Measurements from ENCODE around the gene HIP1.
"Not testable (repeated sequence)": the region's sequence is repeated elsewhere in the genome, so short reads cannot be mapped to it uniquely, and the experiment has no call there.

HIP1 gene

DNA sequence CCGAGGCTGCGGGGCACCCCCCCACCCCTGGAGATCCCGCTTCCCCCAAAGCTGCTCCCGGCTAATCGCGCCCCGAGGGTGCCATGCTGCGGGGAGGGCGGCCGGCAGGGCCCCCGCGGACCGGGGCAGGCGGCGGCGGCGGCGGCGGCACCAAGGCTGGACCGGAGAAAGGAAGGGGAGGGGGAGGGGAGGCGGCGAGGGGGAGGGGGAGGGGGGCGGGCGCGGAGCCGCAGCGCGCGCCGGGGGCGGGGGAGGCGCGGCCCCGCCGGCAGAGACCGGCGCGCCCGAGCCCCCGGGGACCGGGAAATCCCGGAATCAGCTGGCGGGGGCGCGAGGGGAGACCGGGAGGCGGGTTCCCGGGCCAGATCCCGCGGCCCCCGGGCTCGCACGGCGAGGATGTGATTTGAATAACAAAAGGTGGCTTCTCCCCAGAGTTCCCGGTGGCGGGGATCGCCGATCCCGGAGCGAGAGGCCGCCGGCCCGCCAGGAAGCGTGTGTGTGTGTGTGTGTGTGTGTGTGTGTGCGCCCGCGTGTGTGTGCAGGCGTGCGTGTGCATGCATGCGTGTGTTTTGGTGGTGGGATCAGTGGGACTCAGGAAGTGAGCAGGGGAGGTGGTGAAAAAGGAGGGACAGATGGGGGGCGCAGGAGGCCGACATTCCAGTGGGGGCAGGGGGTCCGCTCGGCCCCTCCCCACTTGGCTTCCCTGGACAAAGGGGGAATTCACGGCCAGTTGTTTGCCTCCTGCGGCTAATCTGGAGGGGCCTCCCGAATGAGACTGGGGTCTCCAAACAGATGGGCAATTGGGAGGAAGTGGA is 99.5 kb downstream of the HIP1 start:
- peak in 1 of 2 experiments; percentile 17 for DNase-seq

DNA sequence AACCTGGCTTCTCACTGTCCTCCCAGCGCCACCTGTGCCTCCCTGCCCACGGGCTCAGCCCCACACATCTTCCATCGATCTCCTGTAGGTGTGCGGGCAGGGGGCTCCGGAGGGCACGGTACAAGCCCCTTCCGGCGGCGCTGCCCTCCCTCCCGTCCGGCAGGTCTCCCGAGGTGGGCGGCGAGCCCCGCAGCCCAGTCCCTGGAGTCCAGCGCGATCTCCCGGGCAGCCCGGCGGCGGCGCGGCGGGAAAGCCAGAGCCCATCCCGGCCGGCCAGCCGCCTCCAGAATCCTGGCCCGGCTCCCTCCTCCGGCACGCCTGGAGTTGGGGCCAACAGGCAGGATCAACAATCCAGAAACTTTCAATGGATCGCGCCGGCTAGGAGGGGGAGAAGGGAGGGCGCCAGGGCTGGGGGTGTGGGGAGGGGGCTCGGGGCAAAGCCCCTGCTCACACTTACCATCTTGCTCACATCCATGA is 100.1 kb downstream of the HIP1 start:
- DNase-seq, result peak in 1 of 2 experiments; percentile 17

DNA sequence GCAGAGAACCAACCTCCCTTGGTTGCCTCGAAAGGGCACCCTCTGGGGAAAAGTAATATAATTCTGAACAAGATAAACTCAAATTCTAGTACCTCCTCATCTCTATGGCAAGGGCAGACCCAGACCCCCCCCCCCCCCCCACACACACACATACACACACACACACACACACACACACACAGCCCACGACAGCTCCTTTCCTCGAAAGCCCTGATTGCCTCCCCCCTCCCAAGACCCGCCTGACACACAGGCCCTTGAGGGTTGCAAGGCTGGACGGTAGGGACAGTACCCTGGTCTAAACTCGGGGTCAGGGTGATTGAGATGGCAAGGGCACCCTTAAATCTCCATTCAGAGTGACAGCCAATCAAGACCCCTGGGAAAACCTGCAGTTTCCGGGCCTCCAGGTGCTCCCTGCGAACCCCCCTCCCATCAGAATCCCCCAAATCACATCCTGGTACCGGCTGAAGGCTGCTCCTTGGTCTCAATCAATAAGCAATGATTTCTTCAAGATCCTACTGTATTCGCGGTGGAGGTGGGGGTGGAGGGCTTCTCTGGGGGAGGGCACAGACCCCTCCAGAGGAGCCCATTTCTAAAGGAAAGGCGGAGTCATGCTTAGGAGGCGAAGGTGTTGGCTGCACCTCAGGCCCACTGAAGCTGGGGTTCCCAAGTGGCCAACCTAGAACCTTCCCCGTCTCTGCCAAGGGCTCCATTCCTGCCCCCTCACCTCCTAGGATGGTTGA is 100.7 kb downstream of the HIP1 start:
- no peak for DNase-seq

DNA sequence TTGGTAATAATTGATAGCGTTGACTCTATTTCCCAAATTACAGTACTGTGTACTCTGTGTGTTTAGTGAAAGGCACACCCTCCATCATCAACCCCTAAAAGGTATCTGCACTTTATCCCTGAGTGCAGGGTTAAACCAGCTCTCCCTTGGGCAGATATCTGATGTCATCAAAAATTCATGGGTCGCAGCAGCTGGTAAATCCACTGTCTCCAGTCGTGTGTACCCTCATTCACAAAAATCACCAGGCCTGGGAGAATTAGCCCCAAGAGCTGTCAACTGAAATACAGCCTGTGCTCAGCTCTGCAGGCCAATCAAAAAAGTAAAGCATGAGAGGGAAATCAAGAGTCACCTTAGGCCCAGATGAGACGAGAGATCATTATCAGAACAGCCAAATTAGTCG is 103.7 kb downstream of the HIP1 start:
- DNase-seq, result no peak

DNA sequence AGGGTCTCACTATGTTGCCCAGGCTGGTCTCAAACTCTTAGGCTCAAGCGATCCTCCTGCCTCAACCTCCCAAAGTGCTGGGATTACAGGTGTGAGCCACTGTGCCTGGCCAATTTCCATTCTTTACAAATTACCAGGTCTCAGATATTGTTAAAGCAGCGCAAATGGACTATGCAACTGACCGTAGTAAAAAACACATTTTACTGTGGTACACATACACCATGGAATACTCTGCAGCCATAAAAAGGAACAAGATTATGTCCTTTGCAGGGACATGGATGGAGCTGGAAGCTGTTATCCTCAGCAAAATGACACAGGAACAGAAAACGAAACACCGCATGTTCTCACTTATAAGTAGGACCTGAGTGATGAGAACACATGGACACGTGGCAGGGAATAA is 106.2 kb downstream of the HIP1 start:
- not testable (repeated sequence) for DNase-seq

DNA sequence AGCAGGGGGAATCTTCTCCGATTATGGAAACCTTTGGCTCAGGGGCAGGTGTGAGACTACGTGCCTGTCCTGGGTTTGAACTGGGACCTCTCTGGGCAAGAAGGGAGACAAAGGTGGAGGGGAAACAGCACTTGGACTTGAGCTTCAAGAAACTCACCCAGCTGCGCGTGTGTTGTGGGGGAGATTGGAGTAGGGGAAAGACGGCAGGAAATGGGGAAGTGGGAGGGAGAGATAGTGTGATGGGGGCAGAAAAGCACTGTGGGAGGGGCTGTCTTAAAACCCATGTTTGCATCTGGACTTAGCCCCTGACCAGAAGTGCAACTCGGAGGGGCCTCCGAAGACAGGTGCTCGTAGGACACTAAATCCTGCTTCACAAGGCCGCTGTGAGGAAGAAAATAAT is 107.0 kb downstream of the HIP1 start:
- DNase-seq, result no peak

DNA sequence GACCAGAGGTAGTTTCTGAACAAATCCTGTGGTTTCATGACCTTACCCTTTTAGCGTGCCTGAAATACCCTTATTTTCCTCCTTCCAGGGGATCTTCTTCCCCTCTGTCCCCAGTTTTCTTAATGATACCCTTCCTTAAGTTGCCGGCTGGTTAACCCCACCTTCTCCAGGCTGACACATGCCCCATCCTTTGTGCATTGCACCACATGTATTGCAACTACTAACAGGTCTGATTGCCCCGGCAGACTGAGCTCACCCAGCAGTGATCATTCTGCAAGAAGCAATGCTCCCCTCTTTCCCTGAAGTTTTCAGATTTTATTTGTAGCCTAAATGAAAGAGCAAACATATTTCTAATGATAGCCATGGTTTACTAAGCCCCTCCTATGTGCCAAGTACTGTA is 108.2 kb downstream of the HIP1 start:
- DNase-seq, result no peak

DNA sequence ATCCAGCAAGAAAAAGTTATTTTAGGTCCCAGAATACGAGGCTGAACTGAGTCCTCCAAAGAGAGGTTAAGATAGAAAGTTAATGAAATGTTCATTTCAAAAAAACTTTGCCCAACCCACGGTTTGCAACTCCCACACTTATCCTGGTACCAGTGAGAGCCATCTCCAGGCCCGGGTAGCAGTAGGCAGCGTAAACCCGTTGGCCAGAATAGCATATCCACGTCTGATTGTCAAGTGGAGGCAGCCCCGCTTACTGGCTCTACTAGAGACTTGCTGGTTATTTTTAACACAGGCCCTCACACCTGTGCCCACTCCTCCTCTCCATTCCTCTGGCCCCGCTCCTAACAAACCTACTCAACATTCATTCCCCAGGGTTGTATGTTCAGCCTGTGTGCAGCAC is 109.7 kb downstream of the HIP1 start:
- no peak for DNase-seq

DNA sequence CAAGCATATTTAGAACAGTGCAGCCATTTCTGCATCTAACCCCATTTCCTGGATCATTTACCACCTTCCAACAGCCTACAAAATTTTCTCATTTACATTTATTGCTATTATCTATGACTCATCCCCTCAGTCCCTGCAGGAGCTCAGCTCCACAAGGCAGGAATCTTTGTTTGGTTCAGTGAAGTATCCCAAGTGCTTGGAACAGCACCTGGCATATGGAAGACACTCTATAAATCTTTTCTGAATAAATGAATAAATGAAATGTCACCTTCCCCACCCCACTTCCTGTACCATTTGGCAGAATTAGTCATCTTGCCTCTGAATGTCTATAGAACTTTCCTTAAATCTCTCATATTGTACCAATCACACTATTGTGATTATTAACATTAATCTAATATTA is 110.7 kb downstream of the HIP1 start:
- DNase-seq, result no peak

DNA sequence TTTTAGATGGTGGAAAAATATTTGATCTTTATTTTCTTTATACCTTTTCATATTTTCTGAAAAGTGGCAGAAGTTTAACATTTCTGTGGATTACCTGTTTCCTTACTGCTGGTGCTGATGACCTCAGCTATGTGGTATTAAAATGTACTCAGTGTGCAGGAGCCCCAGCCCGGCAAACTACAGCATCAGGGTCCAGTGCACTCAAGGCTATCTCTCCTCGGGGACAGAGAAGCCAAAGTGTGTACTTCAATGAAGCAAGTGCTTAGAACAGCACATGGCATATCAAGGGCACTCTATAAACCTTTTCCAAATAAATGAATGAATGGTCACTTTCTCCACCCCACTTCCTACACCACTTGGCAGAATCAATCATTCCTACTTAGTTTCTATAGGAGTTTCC is 111.8 kb downstream of the HIP1 start:
- no peak for DNase-seq

DNA sequence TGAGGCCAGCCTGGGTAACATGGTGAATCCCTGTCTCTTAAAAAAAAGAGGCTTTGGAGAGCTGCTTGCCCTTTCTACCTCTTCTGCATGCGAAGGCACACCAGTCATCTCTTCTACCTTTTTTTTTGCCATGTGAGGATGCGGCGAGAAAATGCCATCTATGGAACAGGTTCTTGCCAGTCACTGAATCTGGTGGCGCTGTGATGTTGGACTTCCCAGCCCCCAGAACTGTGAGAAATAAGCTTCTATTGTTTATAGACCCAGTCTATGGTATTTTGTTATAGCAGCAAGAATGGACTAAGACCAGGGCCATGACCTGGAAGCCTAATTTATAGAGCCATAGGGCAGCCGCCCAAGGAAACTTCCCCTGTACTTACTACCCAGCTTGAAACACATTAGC is 112.9 kb downstream of the HIP1 start:
- no peak for DNase-seq

DNA sequence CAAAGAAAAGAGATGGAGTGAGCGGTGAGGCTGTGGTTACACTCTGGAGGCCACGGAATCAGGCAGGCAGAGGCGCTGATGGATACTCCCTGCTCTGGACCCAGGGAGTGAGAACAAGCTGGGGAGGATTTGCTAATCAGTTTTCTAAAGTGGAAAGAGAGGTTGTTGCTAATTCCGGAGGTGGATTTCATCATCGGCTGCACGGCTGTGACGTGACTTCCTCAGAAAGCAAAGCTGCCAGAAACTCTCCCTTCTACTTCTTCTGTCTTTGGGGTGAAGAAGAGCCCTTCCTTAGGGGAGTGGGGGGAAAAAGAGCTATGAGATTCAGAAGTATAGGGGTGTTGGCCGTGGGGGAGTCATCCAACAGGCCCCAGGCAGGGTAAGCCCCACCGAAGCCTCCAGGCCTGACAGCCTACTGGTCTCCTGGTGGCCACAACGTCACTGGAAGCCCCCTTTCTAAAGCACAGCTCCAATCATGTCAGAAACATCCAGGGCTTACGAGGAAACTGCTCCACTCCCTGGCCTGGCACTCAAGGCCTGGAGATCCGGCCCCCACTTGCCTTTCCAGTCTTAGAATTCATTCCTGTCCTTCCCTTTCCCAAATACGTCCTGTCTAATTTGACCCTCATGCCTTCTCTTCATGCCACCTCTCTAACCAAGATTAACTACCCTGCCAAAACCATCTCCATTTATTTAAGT is 114.5 kb downstream of the HIP1 start:
- DNase-seq, result no peak

DNA sequence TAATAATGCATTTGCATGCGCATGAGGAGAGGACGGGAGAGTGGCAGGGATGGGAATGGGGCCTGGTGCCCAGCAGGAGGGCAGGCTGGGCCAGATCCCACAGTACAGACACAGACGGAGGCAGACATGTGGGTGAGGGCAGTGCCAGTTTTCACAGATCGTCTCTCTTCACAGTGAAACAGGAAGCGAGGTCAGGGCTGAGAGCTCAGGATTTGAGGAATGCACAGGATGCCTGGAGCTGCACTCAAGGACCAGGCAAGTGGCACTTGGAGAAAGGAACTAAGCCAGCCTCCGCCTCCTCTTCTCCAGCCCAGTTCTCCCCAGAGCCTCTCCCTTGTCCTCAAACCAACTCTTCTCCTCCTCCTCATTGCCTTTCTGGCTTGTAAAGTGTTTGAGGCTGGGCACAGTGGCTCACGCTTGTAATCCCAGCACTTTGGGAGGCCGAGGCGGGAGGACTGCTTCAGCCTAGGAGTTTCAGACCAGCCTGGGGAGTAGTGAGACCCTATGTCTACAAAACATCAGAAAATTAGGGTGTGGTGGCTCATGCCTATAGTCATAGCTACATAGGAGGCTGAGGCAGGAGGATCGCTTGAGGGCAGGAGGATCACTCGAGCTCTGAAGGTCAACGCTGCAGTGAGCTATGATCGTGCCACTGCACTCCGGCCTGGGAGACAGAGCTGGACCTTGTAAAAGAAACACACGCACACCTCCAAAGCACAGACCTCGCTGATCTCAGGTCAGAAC is 115.2 kb downstream of the HIP1 start:
- peak in 1 of 2 experiments; percentile 12 for DNase-seq

DNA sequence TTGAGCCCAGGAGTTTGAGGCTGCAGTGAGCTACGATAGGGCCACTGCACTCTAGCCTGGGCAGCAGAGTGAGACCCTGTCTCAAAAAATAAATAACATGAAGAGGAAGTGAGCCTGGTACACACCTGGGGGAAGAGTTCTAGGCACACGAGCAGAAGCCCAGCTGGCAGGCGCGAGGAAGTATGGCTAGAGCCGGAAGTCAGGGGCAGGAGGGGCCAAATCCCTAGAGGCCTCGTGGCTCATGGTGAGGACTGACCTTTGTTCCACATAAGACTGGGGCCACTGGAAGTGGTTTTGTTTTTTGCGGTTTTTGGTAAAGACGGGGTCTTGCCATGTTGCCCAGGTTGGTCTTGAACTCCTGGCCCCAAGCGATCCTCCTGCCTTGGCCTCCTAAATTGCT is 117.6 kb downstream of the HIP1 start:
- DNase-seq, result no peak

DNA sequence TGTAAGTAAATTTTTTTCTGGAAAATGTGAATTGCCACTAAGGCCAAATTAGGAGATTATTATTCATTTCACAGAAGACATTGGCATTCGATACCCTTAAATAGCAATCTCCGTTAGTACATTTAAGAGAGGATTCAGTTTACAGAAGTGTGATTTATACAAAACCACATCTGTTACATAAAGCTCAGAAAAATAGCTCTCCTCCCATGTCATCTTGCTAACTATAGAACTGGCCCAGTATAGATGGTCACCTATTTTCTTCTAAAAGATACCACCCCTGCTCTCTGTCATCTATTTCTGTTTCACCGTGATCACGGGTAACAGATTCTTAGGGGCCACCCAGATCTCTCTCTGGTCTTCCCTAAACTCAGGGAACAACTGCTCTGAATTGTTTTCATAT is 119.1 kb downstream of the HIP1 start:
- no peak for DNase-seq

DNA sequence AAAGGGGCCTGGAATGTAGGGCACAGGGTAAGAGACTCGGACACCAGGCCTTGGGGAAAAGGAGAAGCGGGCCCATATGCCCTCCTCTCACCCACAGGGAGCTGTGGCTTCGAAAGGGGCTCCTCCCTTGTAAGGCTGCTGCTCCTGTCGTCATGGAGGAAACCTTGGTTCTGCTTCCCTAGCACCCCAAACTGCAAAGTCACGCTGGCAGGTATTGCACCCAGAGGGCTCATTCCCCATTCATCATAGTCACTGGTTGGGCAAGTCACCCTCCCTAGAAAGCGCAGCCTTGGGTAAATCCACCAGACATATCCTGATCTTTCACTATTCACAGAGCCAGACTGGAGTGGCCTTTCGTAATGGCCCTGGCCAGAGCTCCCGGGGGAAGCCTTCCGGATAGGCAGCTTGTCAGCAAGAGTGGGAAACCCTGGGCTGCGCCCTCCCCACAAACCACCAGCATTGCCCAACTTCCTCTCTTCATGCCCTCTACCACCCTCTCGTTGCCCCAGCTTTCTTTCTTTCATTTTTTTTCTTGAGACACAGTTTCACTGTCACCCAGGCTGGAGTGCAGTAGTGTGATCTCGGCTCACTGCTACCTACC is 121.0 kb downstream of the HIP1 start:
- no peak for DNase-seq

DNA sequence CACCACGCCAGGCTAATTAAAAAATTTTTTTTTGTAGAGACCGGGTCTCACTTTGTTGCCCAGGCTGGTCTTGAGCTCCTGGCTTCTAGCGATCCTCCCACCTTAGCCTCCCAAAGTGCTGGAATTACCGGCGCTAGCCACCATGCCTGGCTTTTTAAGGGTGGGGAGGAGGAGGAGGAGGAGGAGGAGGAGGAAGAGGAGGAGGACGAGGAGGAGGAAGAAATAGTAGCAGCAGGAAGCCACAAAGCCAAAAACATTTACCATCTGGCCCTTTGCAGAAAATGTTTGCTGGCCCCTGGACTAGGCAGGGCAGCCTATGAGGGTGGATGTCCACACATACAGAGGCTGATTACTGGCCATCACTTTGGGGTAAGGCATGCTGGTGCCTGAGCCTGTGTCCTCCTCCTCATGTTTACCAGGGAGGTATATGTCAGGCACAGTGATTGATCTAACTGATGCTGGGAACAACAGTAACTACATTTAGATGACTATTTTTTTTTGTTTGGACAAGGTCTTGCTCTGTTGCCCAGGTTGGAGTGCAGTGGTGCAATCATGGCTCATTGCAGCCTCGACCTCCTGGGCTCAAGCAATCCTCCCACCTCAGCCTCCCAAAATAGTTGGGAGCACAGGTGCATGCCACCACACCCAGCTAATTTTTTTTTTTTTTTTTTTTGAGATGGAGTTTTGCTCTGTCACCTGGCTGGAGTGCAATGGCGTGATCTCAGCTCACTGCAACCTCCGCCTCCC is 122.1 kb downstream of the HIP1 start:
- DNase-seq, result no peak

DNA sequence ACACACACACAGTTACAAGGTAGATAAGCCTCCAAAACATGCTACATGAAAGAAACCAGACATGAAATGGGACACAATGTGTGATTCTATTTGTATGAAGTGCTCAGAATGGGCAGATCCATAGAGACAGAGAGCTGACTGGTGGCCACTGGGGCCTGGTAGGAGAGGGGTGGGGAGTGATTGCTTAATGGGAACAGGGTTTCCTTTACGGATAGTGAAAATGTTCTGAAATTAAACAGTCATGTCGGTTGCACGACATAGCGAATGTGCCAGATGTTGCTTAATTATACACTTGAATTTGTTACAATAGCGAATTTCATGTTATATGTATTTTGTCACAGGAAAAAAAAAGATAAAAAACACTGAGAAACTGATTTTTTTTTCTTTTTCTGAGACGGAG is 124.3 kb downstream of the HIP1 start:
- DNase-seq, result no peak

DNA sequence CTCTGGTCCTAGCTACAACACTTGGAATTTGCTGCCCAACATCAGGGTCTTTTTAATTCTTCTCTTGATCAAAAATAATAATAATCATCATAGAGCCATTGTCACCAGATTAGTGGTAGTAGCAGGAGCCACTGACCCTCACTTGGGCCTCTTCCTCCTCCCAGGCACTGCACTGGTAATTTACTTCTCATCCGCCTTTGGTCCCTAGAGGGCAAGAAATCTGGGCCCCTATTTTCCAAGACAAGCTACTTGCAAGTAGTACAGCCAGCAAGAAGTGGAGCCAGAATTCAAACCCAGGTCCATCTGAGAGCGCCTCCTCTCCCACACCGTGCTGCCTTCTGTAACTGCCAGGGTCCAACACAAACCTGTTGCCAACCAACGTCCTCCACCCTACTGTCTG is 125.4 kb downstream of the HIP1 start:
- no peak for DNase-seq

DNA sequence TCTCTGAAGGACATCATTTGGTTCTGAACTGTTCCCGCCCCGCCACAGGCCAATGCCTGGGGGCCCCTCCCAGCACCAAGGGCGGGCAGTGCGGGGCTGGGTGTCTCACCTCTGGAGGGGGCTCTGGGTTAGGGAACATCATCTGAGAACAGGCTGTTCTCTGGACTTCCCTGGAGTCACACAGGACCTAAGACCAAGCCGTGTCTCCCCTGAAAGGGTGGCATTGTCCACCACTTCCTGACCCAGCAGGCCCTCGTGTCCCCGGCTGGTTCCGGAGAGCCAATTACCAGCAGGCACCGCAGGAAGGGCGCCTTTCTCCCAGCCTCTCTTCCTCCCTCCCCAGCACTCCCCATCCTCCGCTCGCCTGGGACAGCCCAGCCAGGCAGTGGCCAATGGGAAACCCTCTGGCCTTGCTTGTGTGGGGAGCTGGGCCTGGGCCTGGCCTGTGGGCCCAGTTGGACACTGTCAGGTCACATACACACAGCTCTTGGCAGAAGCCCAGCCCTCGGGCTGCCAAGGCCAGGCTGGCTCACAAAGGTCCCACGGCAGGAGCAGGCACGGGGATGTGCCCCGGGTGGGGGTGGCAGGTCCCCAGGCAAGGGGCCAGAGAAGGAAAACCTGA is 127.1 kb downstream of the HIP1 start:
- no peak for DNase-seq

DNA sequence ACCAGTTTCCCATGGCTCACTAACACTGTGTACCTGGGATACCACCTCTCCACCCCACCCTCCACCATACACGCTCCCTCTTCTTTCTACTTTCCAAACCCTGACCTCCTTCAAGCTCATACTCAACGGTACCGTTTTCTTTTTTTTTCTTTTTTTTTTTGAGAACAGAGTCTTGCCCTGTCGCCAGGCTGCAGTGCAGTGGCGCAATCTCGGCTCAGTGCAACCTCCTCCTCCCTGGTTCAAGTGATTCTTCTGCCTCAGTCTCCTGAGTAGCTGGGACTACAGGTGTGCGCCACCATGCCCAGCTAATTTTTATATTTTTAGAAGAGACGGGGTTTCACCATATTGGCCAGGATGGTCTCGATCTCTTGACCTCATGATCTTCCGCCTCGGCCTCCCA is 129.3 kb downstream of the HIP1 start:
- DNase-seq, result not testable (repeated sequence)
